A549 treated with GW870086 at 1 μM for 4 hours (cell line): ENCODE data around the gene FGG. TPM values are rescaled to one million over a fixed set of nuclear protein-coding genes. Genes with fewer than 3 reads are reported as not detected.

Source experiments
- total RNA-seq: library from RNA; stranded (reverse); fragments of 200-300 nt; extraction: Qiagen RNA extraction; gene quantifications from 5 replicates; pipeline ENCODE4 v1.2.3, GENCODE V29; 2022; ENCODE audit warnings: low read depth

Gene FGG
- total RNA-seq = 5.1 to 8.7 TPM (median 5.5 TPM) in 5 replicates

DNA sequence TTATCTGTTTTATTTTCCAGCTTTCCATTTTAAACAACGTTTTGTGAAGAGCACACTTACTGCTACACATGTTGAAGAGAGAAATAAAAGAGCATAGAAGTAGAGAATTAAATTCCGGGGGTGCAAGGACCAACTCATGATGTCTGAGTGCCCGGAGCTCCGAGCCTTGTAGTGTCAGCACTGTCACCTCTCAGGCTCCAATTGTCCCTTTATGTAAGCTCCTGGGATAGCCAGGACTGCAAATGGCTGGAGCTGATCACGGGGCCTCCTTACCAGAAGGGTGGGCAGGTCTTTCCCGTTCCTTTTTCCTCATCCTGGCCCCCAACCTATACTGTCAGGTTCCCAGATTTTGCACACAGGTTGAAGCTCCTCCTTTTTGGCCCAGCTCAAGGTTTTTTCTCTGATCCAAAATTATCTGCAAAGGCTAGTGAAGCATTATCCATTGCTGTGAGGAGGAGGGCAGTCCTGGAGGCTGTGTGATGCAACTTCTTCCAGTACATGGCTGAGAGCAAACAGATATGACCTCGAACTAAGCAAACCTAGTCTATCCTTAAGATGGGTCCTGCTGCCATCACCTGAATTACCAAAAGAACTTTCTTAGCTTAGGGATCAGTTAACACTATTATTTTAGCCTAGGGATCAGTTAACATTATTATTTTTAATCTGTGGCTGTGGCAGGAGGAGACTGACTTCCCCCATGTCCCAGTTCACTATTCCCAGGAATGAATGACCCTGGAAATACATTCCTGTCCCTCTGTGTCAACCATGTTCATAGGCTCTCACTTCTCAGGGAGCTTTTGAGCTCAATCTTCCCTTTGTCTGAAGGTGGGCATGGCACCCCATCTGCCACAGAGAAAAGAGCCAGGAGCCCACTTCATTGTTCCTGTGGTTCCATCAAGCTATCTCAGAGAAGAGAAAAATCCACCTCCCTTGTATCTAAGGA is at the start of gene FGG:
FGG (minus strand) TSS at position 185 of the 943 bp plus-strand sequence; CDS start at position 138, 47 bp downstream.

DNA sequence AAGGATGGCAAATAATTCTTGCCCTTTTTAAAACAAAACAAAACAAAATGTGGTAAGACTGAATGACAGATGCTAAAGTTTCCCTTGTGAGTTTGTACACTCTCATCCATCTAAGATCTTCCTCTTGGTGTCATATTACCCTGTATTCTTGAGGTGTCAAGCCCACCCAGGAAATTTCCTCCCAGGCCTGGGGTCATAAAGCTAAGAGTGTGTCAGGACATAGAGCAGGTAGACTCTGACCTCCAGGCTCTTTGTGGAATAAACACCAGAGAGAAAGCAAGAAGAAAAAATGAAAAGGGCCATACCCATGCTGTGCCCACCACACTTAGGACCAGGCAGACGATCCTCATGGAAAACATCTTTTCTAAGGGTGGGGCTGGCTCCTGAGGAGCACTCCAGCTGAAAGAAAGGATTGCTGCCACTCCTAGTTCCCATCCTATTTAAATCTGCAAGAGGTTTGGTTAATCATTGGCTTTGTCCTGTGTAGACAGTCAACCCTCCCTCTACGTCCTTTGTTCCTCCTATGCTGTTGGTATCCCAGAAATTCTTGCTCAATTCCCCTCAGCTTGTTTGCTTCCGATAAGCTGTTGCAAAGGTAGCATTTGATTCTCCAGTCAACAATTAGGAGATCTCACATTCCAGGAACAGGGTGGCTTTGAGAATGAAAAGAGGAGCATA is 22.0 kb downstream of the FGG start, which contains the start of gene FGA:
FGA (minus strand) TSS at position 414 of the 678 bp plus-strand sequence; CDS start at position 359, 55 bp downstream.

DNA sequence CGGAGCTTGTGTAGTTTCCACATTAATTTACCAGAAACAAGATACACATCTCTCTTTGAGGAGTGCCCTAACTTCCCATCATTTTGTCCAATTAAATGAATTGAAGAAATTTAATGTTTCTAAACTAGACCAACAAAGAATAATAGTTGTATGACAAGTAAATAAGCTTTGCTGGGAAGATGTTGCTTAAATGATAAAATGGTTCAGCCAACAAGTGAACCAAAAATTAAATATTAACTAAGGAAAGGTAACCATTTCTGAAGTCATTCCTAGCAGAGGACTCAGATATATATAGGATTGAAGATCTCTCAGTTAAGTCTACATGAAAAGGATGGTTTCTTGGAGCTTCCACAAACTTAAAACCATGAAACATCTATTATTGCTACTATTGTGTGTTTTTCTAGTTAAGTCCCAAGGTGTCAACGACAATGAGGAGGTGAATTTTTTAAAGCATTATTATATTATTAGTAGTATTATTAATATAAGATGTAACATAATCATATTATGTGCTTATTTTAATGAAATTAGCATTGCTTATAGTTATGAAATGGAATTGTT is 49.7 kb downstream of the FGG start, which contains the start of gene FGB:
FGB (plus strand) TSS at position 315 of the 558 bp plus-strand sequence; CDS start at position 323, 8 bp downstream.

Other genes with a start within 250 kb of the FGG start
- 0.03 TPM in 1 of 5 replicates, not detected in the others for gene DCHS2, start 120.9 kb downstream of the FGG start, total RNA-seq
- 54.9 to 58.5 TPM (median 56.3 TPM) in 5 replicates for gene PLRG1, start 62.3 kb downstream of the FGG start, total RNA-seq
- 15.9 to 26.1 TPM (median 17.6 TPM) in 5 replicates for gene FGB, start 49.6 kb downstream of the FGG start, total RNA-seq
- 16.4 to 22.7 TPM (median 17.4 TPM) in 5 replicates for gene FGA, start 21.9 kb downstream of the FGG start, total RNA-seq
- gene LRAT, start 131.3 kb upstream of the FGG start, total RNA-seq = 0.02 to 0.05 TPM (median 0.02 TPM) in 3 of 5 replicates, not detected in the others
- gene RBM46, start 168.6 kb upstream of the FGG start, total RNA-seq = not detected in 5 replicates